Spinal cord (tissue), 10 donors: ENCODE measurements around the gene COL26A1. TPM values are rescaled to one million over a fixed set of nuclear protein-coding genes. Genes with fewer than 3 reads are reported as not detected.

ENCODE experiments used
- DNase-seq, 6 donors: peaks; one replicate each; pipeline versions ENCODE4 v3.0.0 to v3.0.0-alpha.2; 2013 to 2015; ENCODE audit warnings: low spot score in 6 of 6, low read depth in 4 of 6
- H3K27ac ChIP-seq: one replicate; pipeline ENCODE4 v1.5.1; 2013; ENCODE audit warnings: low read depth, low read length, control low read depth
- H3K27me3 ChIP-seq: one replicate; pipeline ENCODE4 v1.6.1; 2013; ENCODE audit warnings: low read length; ENCODE audit not compliant: control insufficient read depth, insufficient read depth
- H3K36me3 ChIP-seq: one replicate; pipeline ENCODE4 v1.6.1; 2013; ENCODE audit warnings: low read length; ENCODE audit not compliant: control insufficient read depth, insufficient read depth
- H3K4me1 ChIP-seq: one replicate; pipeline ENCODE4 v1.6.1; 2013; ENCODE audit warnings: low read length; ENCODE audit not compliant: control insufficient read depth, insufficient read depth
- H3K4me3 ChIP-seq: one replicate; pipeline ENCODE4 v1.5.1; 2013; ENCODE audit warnings: low read depth, low read length, control low read depth
- H3K9me3 ChIP-seq: one replicate; pipeline ENCODE4 v1.6.1; 2013; ENCODE audit warnings: low read length; ENCODE audit not compliant: control insufficient read depth, insufficient read depth
- WGBS: methylation state at CpG from one replicate; pipeline ENCODE4 v1.1.5; 2013; ENCODE audit warnings: missing lambda C conversion rate; ENCODE audit not compliant: insufficient coverage; 5-methylcytosine and 5-hydroxymethylcytosine counted together
- polyA plus RNA-seq, 2 donors: library from polyadenylated mRNA; unstranded; fragments of 120-200 nt; gene quantifications; one replicate each; pipeline ENCODE4 v1.2.1, GENCODE V29; 2013; ENCODE audit not compliant: insufficient read length in 2 of 2
- total RNA-seq, 2 donors: library from RNA; depleted of rRNA in 1 of 2; stranded (reverse); fragments of 120-200 nt in 1 of 2; fragments of >200 nt in 1 of 2; gene quantifications; one replicate each; pipeline versions ENCODE4 v1.2.3 to v1.2.4, GENCODE V29; 2013 to 2014
- donor health status: healthy.

COL26A1 gene
- total and polyA plus RNA-seq, 4 donors: 15.4 to 49.3 (median 28.6) TPM

- WGBS: 92% methylated on average over 6 of the region's 8 CpGs
- Histone ChIP-seq H3K27me3 (no peaks in the 10 kb centered on the region), H3K4me1 (peaks cover 28% of the 10 kb centered on the region), H3K9me3 (no peaks in the 10 kb centered on the region), H3K27ac (no peak overlapping the region), H3K4me3 (no peak overlapping the region), H3K36me3 (peaks cover 15% of the 10 kb centered on the region)
- no peak for DNase-seq
Measured at GRCh38 chr7:101534015-101534803, 171.5 kb downstream of the COL26A1 start.

GRCh38 chr7:101534873-101535272, 172.2 kb downstream of the COL26A1 start:
- no peak for DNase-seq
- H3K27ac ChIP-seq: no peak overlapping the region
- WGBS: 92% methylated on average over 11 of the region's 11 CpGs
- H3K27me3 ChIP-seq: no peaks in the 10 kb centered on the region
- H3K36me3 ChIP-seq: peaks cover 18% of the 10 kb centered on the region
- no peak overlapping the region for H3K4me3 ChIP-seq
- H3K9me3 ChIP-seq: no peaks in the 10 kb centered on the region
- H3K4me1 ChIP-seq: peaks cover 28% of the 10 kb centered on the region

DNA sequence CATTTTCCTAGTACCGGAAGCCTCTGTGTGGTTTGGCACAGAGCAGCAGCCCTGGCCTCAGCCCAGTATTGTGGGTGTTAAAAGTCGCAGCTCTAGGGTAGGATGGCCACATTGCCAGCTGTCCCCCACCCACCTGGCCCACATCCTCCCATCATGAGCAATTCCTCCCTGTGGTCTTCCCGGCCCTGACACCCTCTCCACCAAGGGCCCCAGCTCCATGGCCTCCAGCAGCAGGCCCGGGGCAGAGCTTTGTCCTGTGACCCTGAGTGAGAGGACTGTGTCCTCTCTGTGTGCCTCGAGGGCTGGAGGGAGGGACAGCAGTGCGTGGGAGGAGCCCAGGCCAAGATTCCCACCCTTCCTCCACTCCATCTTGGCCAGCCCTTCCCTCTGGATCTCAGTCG, 172.7 kb downstream of the COL26A1 start:
- DNase-seq: no peak
- Histone ChIP-seq H3K27ac (no peak overlapping the region), H3K4me3 (no peak overlapping the region), H3K27me3 (no peaks in the 10 kb centered on the region), H3K4me1 (peaks cover 28% of the 10 kb centered on the region), H3K9me3 (no peaks in the 10 kb centered on the region), H3K36me3 (peaks cover 19% of the 10 kb centered on the region)
- 50% methylated on average over 1 of the region's 7 CpGs for WGBS

- 53% methylated on average over 6 of the region's 6 CpGs for WGBS
- Histone ChIP-seq H3K9me3 (no peaks in the 10 kb centered on the region), H3K27me3 (no peaks in the 10 kb centered on the region), H3K27ac (no peak overlapping the region), H3K36me3 (peaks cover 19% of the 10 kb centered on the region), H3K4me3 (no peak overlapping the region), H3K4me1 (peaks cover 28% of the 10 kb centered on the region)
- DNase-seq: no peak
Measured at GRCh38 chr7:101536232-101536631, 173.6 kb downstream of the COL26A1 start.

GRCh38 chr7:101536668-101537067, 174.0 kb downstream of the COL26A1 start:
- Histone ChIP-seq H3K4me1 (peaks cover 28% of the 10 kb centered on the region), H3K27ac (no peak overlapping the region), H3K9me3 (no peaks in the 10 kb centered on the region), H3K27me3 (no peaks in the 10 kb centered on the region), H3K4me3 (no peak overlapping the region), H3K36me3 (peaks cover 19% of the 10 kb centered on the region)
- DNase-seq: no peak
- 95% methylated on average over 2 of the region's 4 CpGs for WGBS

- 67% methylated on average over 8 of the region's 8 CpGs for WGBS
- no peak for DNase-seq
Measured at GRCh38 chr7:101537205-101537604, 174.5 kb downstream of the COL26A1 start.

GRCh38 chr7:101537935-101538595, 175.4 kb downstream of the COL26A1 start:
- no peak for DNase-seq
- H3K36me3 ChIP-seq: peaks cover 18% of the 10 kb centered on the region
- peaks cover 28% of the 10 kb centered on the region for H3K4me1 ChIP-seq
- 78% methylated on average over 14 of the region's 17 CpGs for WGBS
- no peak overlapping the region for H3K27ac ChIP-seq
- no peaks in the 10 kb centered on the region for H3K9me3 ChIP-seq
- H3K4me3 ChIP-seq: no peak overlapping the region
- no peaks in the 10 kb centered on the region for H3K27me3 ChIP-seq

More at GRCh38 chr7:101537205-101537604, 174.5 kb downstream of the COL26A1 start:
- Histone ChIP-seq H3K4me3 (no peak overlapping the region), H3K36me3 (peaks cover 19% of the 10 kb centered on the region), H3K27ac (no peak overlapping the region), H3K9me3 (no peaks in the 10 kb centered on the region), H3K4me1 (peaks cover 23% of the 10 kb centered on the region), H3K27me3 (no peaks in the 10 kb centered on the region)

DNA sequence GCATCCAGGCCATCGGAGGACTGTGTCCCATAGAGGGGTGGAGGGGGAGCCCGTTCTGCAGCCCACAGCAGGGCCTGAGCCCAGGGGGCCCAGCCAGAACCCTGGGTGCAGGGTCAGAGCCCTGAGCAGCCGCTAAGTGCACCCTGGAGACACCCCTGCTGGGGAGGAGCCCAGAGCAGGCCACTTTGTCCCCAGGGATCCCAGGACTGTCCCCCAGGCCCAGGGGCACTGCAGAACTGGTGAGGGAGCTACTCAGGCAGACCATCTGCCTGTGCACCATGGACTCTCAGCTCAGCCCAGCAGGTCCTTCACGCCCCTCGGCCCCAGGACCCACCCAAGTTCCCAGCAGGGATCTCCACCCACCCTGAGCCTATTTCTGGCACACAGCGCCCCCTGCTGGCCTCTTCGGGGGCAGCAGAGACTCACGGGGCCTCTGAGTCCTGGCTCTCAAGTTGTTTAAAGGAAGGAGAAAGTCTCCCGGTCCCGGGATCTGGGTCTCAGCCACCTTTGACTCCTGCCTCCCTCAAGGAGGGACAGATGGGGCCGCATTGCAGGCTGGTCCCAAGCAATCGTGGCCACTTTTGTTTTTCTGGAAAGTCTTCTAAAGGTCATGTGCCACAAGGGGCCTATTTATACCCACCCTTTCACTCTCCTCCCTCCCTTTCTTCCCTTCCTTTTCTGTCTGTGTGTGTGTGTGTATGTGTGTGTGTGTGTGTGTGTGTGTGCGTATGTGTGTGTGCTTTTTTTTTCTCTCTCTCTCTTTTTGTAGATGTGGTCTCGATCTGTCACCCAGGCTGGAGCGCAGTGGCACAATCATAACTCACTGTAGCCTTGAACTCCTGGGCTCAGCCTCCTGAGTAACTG, 176.2 kb downstream of the COL26A1 start:
- Histone ChIP-seq H3K4me3 (no peak overlapping the region), H3K36me3 (peaks cover 17% of the 10 kb centered on the region), H3K9me3 (no peaks in the 10 kb centered on the region), H3K4me1 (peaks cover 28% of the 10 kb centered on the region), H3K27ac (no peak overlapping the region), H3K27me3 (no peaks in the 10 kb centered on the region)
- 39% methylated on average over 6 of the region's 15 CpGs for WGBS
- peak in 2 of 6 donors; percentile 34 to 60 for DNase-seq

DNA sequence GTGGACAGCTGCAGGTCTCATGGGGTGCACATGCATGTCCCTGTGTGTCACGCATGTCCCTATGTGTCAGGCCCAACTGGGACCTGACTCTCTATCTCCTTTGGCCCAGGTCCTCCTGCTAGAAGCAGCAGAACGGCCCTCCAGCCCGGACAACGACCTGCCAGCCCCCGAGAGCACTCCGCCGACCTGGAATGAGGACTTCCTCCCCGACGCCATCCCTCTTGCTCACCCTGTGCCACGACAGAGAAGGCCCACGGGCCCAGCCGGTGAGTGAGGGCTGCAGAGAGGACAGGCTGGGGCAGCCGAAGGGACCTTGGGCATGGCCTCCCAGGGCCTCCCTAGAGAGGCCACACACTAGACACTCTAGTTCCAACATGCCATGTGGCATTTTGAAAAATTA, 177.1 kb downstream of the COL26A1 start:
- Histone ChIP-seq H3K27me3 (no peaks in the 10 kb centered on the region), H3K36me3 (peaks cover 13% of the 10 kb centered on the region), H3K27ac (no peak overlapping the region), H3K9me3 (no peaks in the 10 kb centered on the region), H3K4me1 (peaks cover 28% of the 10 kb centered on the region), H3K4me3 (no peak overlapping the region)
- DNase-seq: no peak
- 90% methylated on average over 12 of the region's 13 CpGs for WGBS
